HepG2 (cell line): ENCODE data around the gene CLHC1. TPM values are rescaled to one million over a fixed set of nuclear protein-coding genes. Genes with fewer than 3 reads are reported as not detected.
"Not testable (repeated sequence)": the region's sequence is repeated elsewhere in the genome, so short reads cannot be mapped to it uniquely, and the experiment has no call there.

Experiments
- ATAC-seq: fragments of 200-7000 bp; cut with Tn5 transposase; 3 replicates; pipeline ENCODE4 v1.9.1; 2020; ENCODE audit warnings: mild to moderate bottlenecking, moderate library complexity
- BruUV-seq: library from RNA; stranded (reverse); fragments of 400-500 nt; replicated peaks from 2 replicates; lab custom pipeline; 2021; lab: Mats Ljungman, UMichigan
- CTCF ChIA-PET: fragments of 300-600 bp; formaldehyde crosslinking; extraction: SDS; loops from one replicate; lab custom pipeline; 2021; ENCODE audit warnings: low total read pairs, inconsistent platforms, low intra/inter-chr PET ratio; lab: Yijun Ruan, JAX
- POLR2A ChIA-PET: fragments of 350-600 bp; sonication (Branson Sonifier 250); formaldehyde crosslinking; loops from one replicate; lab custom pipeline; 2020; ENCODE audit warnings: antibody characterized with exemption, inconsistent platforms; lab: Yijun Ruan, JAX
- DNase-seq: peaks from one replicate; pipeline ENCODE4 v3.0.0-alpha.2; 2015; ENCODE audit warnings: low spot score
- FAIRE-seq: peaks from 3 replicates; lab custom pipeline; 2011; peaks lifted over from hg19 to GRCh38; lab: Jason Lieb, UNC
- H2AFZ ChIP-seq: one replicate; pipeline ENCODE4 v1.6.1; 2011; ENCODE audit warnings: low read length, inconsistent platforms
- H3K27ac ChIP-seq: fragments of 300-600 bp; 3 replicates; pipeline ENCODE4 v1.8.0; 2011; ENCODE audit warnings: mixed run types, mild to moderate bottlenecking, mixed read lengths, low read length, inconsistent platforms; ENCODE audit not compliant: insufficient read depth; ENCODE audit errors: extremely low read length
- H3K27me3 ChIP-seq, 2 experiments: fragments of 200-600 bp in 1 of 2; 2 replicates in 1 of 2; 3 replicates in 1 of 2; pipeline versions ENCODE4 v1.6.0 to v1.8.0; 2011; ENCODE audit warnings: low read length in 2 of 2, mild to moderate bottlenecking in 2 of 2, moderate library complexity in 2 of 2, inconsistent platforms in 1 of 2; ENCODE audit not compliant: insufficient read depth in 2 of 2, control insufficient read depth in 1 of 2
- H3K36me3 ChIP-seq, 2 experiments: fragments of 200-600 bp in 1 of 2; replicated peaks in 1 of 2; 2 replicates in 1 of 2; 3 replicates in 1 of 2; pipeline versions ENCODE4 v1.5.1 to v1.8.0; 2011; ENCODE audit warnings: low read length in 2 of 2, inconsistent platforms in 1 of 2; ENCODE audit not compliant: insufficient read depth in 2 of 2, control insufficient read depth in 1 of 2
- H3K4me1 ChIP-seq: 2 replicates; pipeline ENCODE4 v1.5.1; 2012; ENCODE audit warnings: low read length, inconsistent platforms; ENCODE audit not compliant: insufficient read depth
- H3K4me2 ChIP-seq: 2 replicates; pipeline ENCODE4 v1.6.0; 2011; ENCODE audit warnings: low read depth, low read length, inconsistent platforms
- H3K4me3 ChIP-seq, 3 experiments: fragments of 200-600 bp in 1 of 3; sonication (generic), shearing (Covaris generic) in 1 of 3; replicated peaks in 1 of 3; 2 replicates each; pipeline ENCODE4 v1.5.1; 2011 to 2016; ENCODE audit warnings: low read length in 3 of 3, inconsistent platforms in 2 of 3, low read depth in 2 of 3, mild to moderate bottlenecking in 2 of 3, control low read depth in 1 of 3, mixed read lengths in 1 of 3; ENCODE audit not compliant: insufficient read depth in 1 of 3
- H3K79me2 ChIP-seq: one replicate; pipeline ENCODE4 v1.6.1; 2011; ENCODE audit warnings: low read length, inconsistent platforms; ENCODE audit not compliant: insufficient read depth
- H3K9ac ChIP-seq: 2 replicates; pipeline ENCODE4 v1.6.0; 2011; ENCODE audit warnings: mild to moderate bottlenecking, low read depth, low read length, inconsistent platforms; ENCODE audit not compliant: insufficient read depth
- H3K9me3 ChIP-seq: 2 replicates; pipeline ENCODE4 v1.5.1; 2012; ENCODE audit warnings: mild to moderate bottlenecking, low read length
- H4K20me1 ChIP-seq: 2 replicates; pipeline ENCODE4 v1.6.0; 2011; ENCODE audit warnings: inconsistent platforms, mild to moderate bottlenecking, low read length, moderate library complexity; ENCODE audit not compliant: insufficient read depth
- ARID4A ChIP-seq: sonication (generic); formaldehyde crosslinking; IDR thresholded peaks from 2 replicates; pipeline ENCODE4 v1.5.0; 2020; ENCODE audit warnings: mild to moderate bottlenecking, missing genetic modification reagents, borderline replicate concordance
- BCL6 ChIP-seq: IDR thresholded peaks from 2 replicates; pipeline ENCODE4 v1.6.1; 2016; ENCODE audit warnings: missing genetic modification reagents, missing compliant biosample characterization
- RARA ChIP-seq: IDR thresholded peaks from 2 replicates; pipeline ENCODE4 v1.6.1; 2016; ENCODE audit warnings: missing genetic modification reagents, missing compliant biosample characterization
- WGBS: methylation state at CpG from one replicate; pipeline ENCODE4 v1.1.6; 2017; ENCODE audit warnings: low lambda C conversion rate; 5-methylcytosine and 5-hydroxymethylcytosine counted together
- in situ Hi-C: cut with HindIII; loops from 2 replicates; pipeline ENCODE4 v1.10.0; 2017; ENCODE audit warnings: low pct_unique_long_range_greater_than_20kb; ENCODE audit not compliant: extremely low pct_ligation_motif_present
- intact Hi-C: fragments of 100-400 bp; cut with micrococcal nuclease; formaldehyde crosslinking; loops from one replicate; pipeline ENCODE4 v1.10.0; 2022; ENCODE audit not compliant: unreplicated experiment
- polyA plus RNA-seq, 8 experiments: library from polyadenylated mRNA; depleted of rRNA in 3 of 8; stranded (reverse) in 7 of 8; unstranded in 1 of 8; fragments of >200 nt; fragmentation: Illumina TruSeq in 4 of 8; extraction: Trizol in 4 of 8; gene quantifications; 2 replicates each; pipeline versions ENCODE4 v1.2.1 to v1.2.3, GENCODE V29; 2011 to 2016; ENCODE audit warnings: low read depth in 4 of 8, missing spikeins in 1 of 8, mixed read lengths in 1 of 8; ENCODE audit not compliant: insufficient read depth in 1 of 8
- total RNA-seq, 5 experiments: library from RNA; depleted of rRNA; stranded (reverse); fragments of >200 nt; fragmentation: Illumina TruSeq; extraction: Trizol; gene quantifications; 2 replicates each; pipeline ENCODE4 v1.2.3, GENCODE V29; 2016; ENCODE audit warnings: low read depth in 1 of 5

The CLHC1 gene
- total and polyA plus RNA-seq, 2 of the 13 experiments (the other 11 are each of a cell fraction or from before 2014, with no cell fraction given) = 9.8 to 12.6 TPM

- BruUV-seq = not testable (repeated sequence)
- intact Hi-C loops = loop anchor here (5.0 to 10.0 kb wide), 2 partner anchors 137 to 235 kb away; partner anchors contain the start of genes CCDC88A and CFAP36
Measured at GRCh38 chr2:55279859-55280424, 47.8 kb upstream of the CLHC1 start.

GRCh38 chr2:55279214-55279835 lies 47.2 kb upstream of the CLHC1 start:
- H3K79me2 ChIP-seq, H3K36me3 ChIP-seq, DNase-seq, ATAC-seq, POLR2A ChIA-PET, FAIRE-seq, intact Hi-C loops, H3K27ac ChIP-seq, H4K20me1 ChIP-seq, H3K27me3 ChIP-seq, CTCF ChIA-PET, in situ Hi-C loops, H2AFZ ChIP-seq, H3K9me3 ChIP-seq, BruUV-seq: not testable (repeated sequence)
- peak overlapping the region; percentile 18; the same call in 1 of the 2 replicates for H3K9ac ChIP-seq
- 0 out of 6 replicates have a peak overlapping the region, but pooled peaks of 1 of the 3 experiments have one; percentile 29 for H3K4me3 ChIP-seq
- H3K4me1 ChIP-seq = peaks cover 64% of the 10 kb centered on the region
- 53% methylated on average over 10 of the region's 10 CpGs for WGBS
- TF ChIP-seq ARID4A = 0 out of 2 replicates have a peak, but pooled peaks have one; percentile 16
- peak overlapping the region; percentile 56 for H3K4me2 ChIP-seq

More at GRCh38 chr2:55279859-55280424, 47.8 kb upstream of the CLHC1 start:
- CTCF ChIA-PET, H3K9me3 ChIP-seq, in situ Hi-C loops, DNase-seq, ATAC-seq, H3K79me2 ChIP-seq, H3K9ac ChIP-seq, FAIRE-seq, H4K20me1 ChIP-seq, H3K36me3 ChIP-seq, H3K27me3 ChIP-seq, H3K27ac ChIP-seq: not testable (repeated sequence)
- Histone ChIP-seq H2AFZ (peak overlapping the region; percentile 11), H3K4me2 (peak overlapping the region; percentile 56), H3K4me3 (peak overlapping the region; percentile 3 to 12 (median 5); a peak in 3 of 6 replicates), H3K4me1 (peaks cover 70% of the 10 kb centered on the region)
- POLR2A ChIA-PET = interaction anchor here (1.6 to 2.2 kb wide), 2 partner anchors 10 to 230 kb away, joined by 8 read pairs; partner anchors contain the start of gene RTN4
- WGBS = 15% methylated on average over 7 of the region's 7 CpGs
- TF ChIP-seq BCL6 (peak; percentile 61; the same call in 1 of the 2 replicates), RARA (CRISPR knock-in tag) (peak; percentile 41; the same call in 1 of the 2 replicates)
